Endothelial cell of umbilical vein (primary cell): ENCODE measurements around the gene ZNF827. TPM values are rescaled to one million over a fixed set of nuclear protein-coding genes. Genes with fewer than 3 reads are reported as not detected.

ENCODE experiments used
- BruUV-seq: library from RNA; stranded (reverse); fragments of 400-500 nt; replicated peaks from 2 replicates; lab custom pipeline; 2021; lab: Mats Ljungman, UMichigan
- CTCF ChIA-PET: fragments of 300-600, 350-600 bp; sonication (Branson Sonifier 250); formaldehyde crosslinking; loops from one replicate; lab custom pipeline; 2021; ENCODE audit warnings: antibody characterized with exemption, inconsistent platforms; lab: Charles Lee
- POLR2A ChIA-PET: fragments of 300-600, 350-600 bp; sonication (Branson Sonifier 250); formaldehyde crosslinking; loops from one replicate; lab custom pipeline; 2021; ENCODE audit warnings: antibody characterized with exemption, inconsistent platforms; lab: Charles Lee
- DNase-seq: peaks from one replicate; pipeline ENCODE4 v3.0.0-alpha.2; 2011; ENCODE audit warnings: low read depth, low spot score
- FAIRE-seq: peaks from 2 replicates; lab custom pipeline; 2011; peaks lifted over from hg19 to GRCh38; lab: Jason Lieb, UNC
- H2AFZ ChIP-seq: 2 replicates; pipeline ENCODE4 v1.6.0; 2012; ENCODE audit warnings: low read depth, low read length, control low read depth, inconsistent platforms
- H3K27ac ChIP-seq: 2 replicates; pipeline ENCODE4 v1.5.1; 2011; ENCODE audit warnings: low read depth, mild to moderate bottlenecking, control low read depth, low read length, moderate library complexity; ENCODE audit not compliant: insufficient read depth
- H3K27me3 ChIP-seq, 2 experiments: 2 replicates each; pipeline versions ENCODE4 v1.6.0 to v1.6.1; 2011; ENCODE audit warnings: low read length in 2 of 2, mixed read lengths in 1 of 2; ENCODE audit not compliant: control insufficient read depth in 2 of 2, insufficient read depth in 2 of 2
- H3K36me3 ChIP-seq, 2 experiments: 2 replicates in 1 of 2; 3 replicates in 1 of 2; pipeline ENCODE4 v1.5.1; 2011; ENCODE audit warnings: low read length in 2 of 2, mild to moderate bottlenecking in 1 of 2, moderate library complexity in 1 of 2; ENCODE audit not compliant: control insufficient read depth in 2 of 2, insufficient read depth in 2 of 2; ENCODE audit errors: extremely low read depth in 1 of 2
- H3K4me1 ChIP-seq: 3 replicates; pipeline ENCODE4 v1.5.1; 2011; ENCODE audit warnings: mild to moderate bottlenecking, low read length; ENCODE audit not compliant: control insufficient read depth, insufficient read depth; ENCODE audit errors: extremely low read depth
- H3K4me2 ChIP-seq: 2 replicates; pipeline ENCODE4 v1.6.1; 2011; ENCODE audit warnings: low read length, control low read depth, mixed read lengths; ENCODE audit not compliant: insufficient read depth
- H3K4me3 ChIP-seq, 3 experiments: fragments of 200-600 bp in 1 of 3; sonication (generic), shearing (Covaris generic) in 1 of 3; replicated peaks in 1 of 3; 2 replicates each; pipeline ENCODE4 v1.5.1; 2011 to 2016; ENCODE audit warnings: control low read depth in 3 of 3, low read length in 3 of 3, mild to moderate bottlenecking in 2 of 3, inconsistent platforms in 1 of 3, low read depth in 1 of 3, moderate library complexity in 1 of 3; ENCODE audit not compliant: insufficient read depth in 1 of 3
- H3K79me2 ChIP-seq: 2 replicates; pipeline ENCODE4 v1.6.0; 2012; ENCODE audit warnings: low read length, inconsistent platforms; ENCODE audit not compliant: control insufficient read depth, insufficient read depth
- H3K9ac ChIP-seq: replicated peaks from 2 replicates; pipeline ENCODE3; 2011; ENCODE audit warnings: low read length, control low read depth; ENCODE audit not compliant: insufficient read depth; ENCODE audit errors: extremely low read depth
- H3K9me1 ChIP-seq: replicated peaks from 3 replicates; pipeline ENCODE4 v1.6.0; 2011; ENCODE audit warnings: mild to moderate bottlenecking, low read length; ENCODE audit not compliant: control insufficient read depth, insufficient read depth; ENCODE audit errors: extremely low read depth
- H3K9me3 ChIP-seq: replicated peaks from 2 replicates; pipeline ENCODE4 v1.5.1; 2012; ENCODE audit warnings: low read length, inconsistent platforms; ENCODE audit not compliant: control insufficient read depth, insufficient read depth
- H4K20me1 ChIP-seq: replicated peaks from 2 replicates; pipeline ENCODE3; 2011; ENCODE audit warnings: mild to moderate bottlenecking, low read length; ENCODE audit not compliant: control insufficient read depth, insufficient read depth; ENCODE audit errors: extremely low read depth
- CTCF ChIP-seq, 2 donors: IDR thresholded peaks; 1 replicate in 1 of 2; 2 replicates in 1 of 2; pipeline ENCODE4 v1.5.1; 2011; ENCODE audit warnings: low read length in 2 of 2, mild to moderate bottlenecking in 2 of 2, moderate library complexity in 2 of 2, control low read depth in 1 of 2, inconsistent platforms in 1 of 2, low read depth in 1 of 2; ENCODE audit not compliant: insufficient read depth in 1 of 2; ENCODE audit errors: extremely low read depth in 1 of 2
- EZH2 ChIP-seq: IDR thresholded peaks from 2 replicates; pipeline ENCODE4 v1.6.1; 2012; ENCODE audit warnings: borderline replicate concordance, low read depth, mild to moderate bottlenecking, moderate library complexity, low read length, inconsistent platforms; ENCODE audit not compliant: severe bottlenecking
- FOS ChIP-seq: IDR thresholded peaks from 2 replicates; pipeline ENCODE4 v1.6.1; 2011; ENCODE audit warnings: mild to moderate bottlenecking, low read length, moderate library complexity, borderline replicate concordance; ENCODE audit not compliant: insufficient read depth
- GATA2 ChIP-seq: IDR thresholded peaks from 2 replicates; pipeline ENCODE4 v1.7.0; 2011; ENCODE audit warnings: low read depth, mild to moderate bottlenecking, moderate library complexity, mixed read lengths, low read length; ENCODE audit not compliant: insufficient read length, insufficient read depth
- JUN ChIP-seq: IDR thresholded peaks from 2 replicates; pipeline ENCODE4 v1.6.1; 2011; ENCODE audit warnings: borderline replicate concordance, low read depth; ENCODE audit not compliant: insufficient read length, insufficient read depth
- MAX ChIP-seq: IDR thresholded peaks from 2 replicates; pipeline ENCODE4 v1.6.1; 2011; ENCODE audit not compliant: insufficient read depth, insufficient read length
- MYC ChIP-seq: IDR thresholded peaks from one replicate; pipeline ENCODE4 v1.6.1; 2011; ENCODE audit warnings: mild to moderate bottlenecking, low read depth, low read length
- POLR2A ChIP-seq: IDR thresholded peaks from 2 replicates; pipeline ENCODE4 v1.6.1; 2012; ENCODE audit warnings: low read depth, mild to moderate bottlenecking, control low read depth, low read length
- POLR2AphosphoS5 ChIP-seq: IDR thresholded peaks from 2 replicates; pipeline ENCODE4 v1.6.1; 2012; ENCODE audit warnings: low read depth, mild to moderate bottlenecking, control low read depth, low read length, moderate library complexity; ENCODE audit not compliant: insufficient read depth
- dilution Hi-C: fragments of 300-500 bp; cut with MboI; formaldehyde crosslinking; loops from one replicate; pipeline ENCODE4 v1.15.0; 2019; ENCODE audit warnings: low sequenced_read_pairs; ENCODE audit not compliant: extremely low pct_ligation_motif_present
- intact Hi-C: fragments of 100-400 bp; cut with micrococcal nuclease; formaldehyde crosslinking; loops from one replicate; pipeline ENCODE4 v1.10.0; 2022
- polyA plus RNA-seq, 4 experiments: library from polyadenylated mRNA; depleted of rRNA in 3 of 4; stranded (reverse) in 3 of 4; unstranded in 1 of 4; fragments of >200 nt; gene quantifications; 2 replicates each; pipeline versions ENCODE4 v1.2.1 to v1.2.3, GENCODE V29; 2011 to 2012; ENCODE audit warnings: missing spikeins in 1 of 4
- total RNA-seq: library from RNA; stranded (reverse); gene quantifications from 2 replicates; pipeline ENCODE4 v1.2.3, GENCODE V29; 2021

The ZNF827 gene
- total and polyA plus RNA-seq, 2 donors (not counting 3 experiments of a cell fraction or from before 2014, with no cell fraction given), result 16.9 to 23.7 TPM

GRCh38 chr4:145984563-145984962 lies 45.9 kb upstream of the ZNF827 start:
- FAIRE-seq (no peak), DNase-seq (no peak)
- ChIA-PET CTCF (no interaction called here), POLR2A (no interaction called here)
- H2AFZ ChIP-seq, result no peak overlapping the region
- no peaks in the 10 kb centered on the region for H3K9me3 ChIP-seq
- H3K4me3 ChIP-seq, result no peak overlapping the region
- H3K9me1 ChIP-seq, result no peaks in the 10 kb centered on the region
- H3K4me2 ChIP-seq, result no peak overlapping the region
- no peaks in the 10 kb centered on the region for H3K4me1 ChIP-seq
- TF ChIP-seq POLR2A (no peak), POLR2AphosphoS5 (no peak), JUN (no peak), EZH2 (no peak), MAX (no peak), GATA2 (no peak), MYC (no peak), FOS (no peak), CTCF (IDR thresholded peaks at IDR 0.05; ENCODE audit: extremely low read depth in 1 of 2, insufficient read depth in 1 of 2, low read depth in 1 of 2, low read length in 2 of 2) (no peak)
- no peaks in the 10 kb centered on the region for H4K20me1 ChIP-seq
- intact Hi-C loops, result no loop called here
- dilution Hi-C loops, result no loop called here
- no peak overlapping the region for H3K27ac ChIP-seq
- no peaks in the 10 kb centered on the region for H3K79me2 ChIP-seq
- no peak overlapping the region for H3K9ac ChIP-seq
- no TSS peak for BruUV-seq
- no peaks in the 10 kb centered on the region for H3K36me3 ChIP-seq
- peaks cover 4% of the 10 kb centered on the region in 2 experiments for H3K27me3 ChIP-seq
